ENCODE results near the gene MED23. TPM values are rescaled to one million over a fixed set of nuclear protein-coding genes. Genes with fewer than 3 reads are reported as not detected.

MED23 gene
- total and polyA plus RNA-seq, 2 donors (not counting 1 experiment from before 2014, with no cell fraction given) = 25.1 to 27.4 TPM

DNA sequence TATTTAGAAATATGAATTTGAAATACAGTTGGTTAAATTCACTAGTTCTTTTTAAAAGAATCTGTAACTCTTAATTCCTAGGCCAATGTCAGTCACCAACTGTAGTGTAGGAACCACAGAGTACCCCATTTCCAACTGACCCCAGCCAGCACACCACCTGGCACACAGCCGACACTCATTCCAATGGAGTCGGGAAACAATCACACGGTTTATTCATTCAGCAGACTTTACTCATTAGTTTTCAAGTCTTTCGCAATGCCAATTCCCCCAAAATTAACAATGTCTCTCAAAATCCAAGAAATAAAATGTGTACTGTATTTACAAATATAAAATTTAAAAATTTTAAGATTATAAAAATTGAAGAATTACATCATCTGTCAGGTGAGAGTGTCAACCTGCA, 41.5 kb downstream of the MED23 start:
- Histone ChIP-seq H2AFZ (ENCODE audit: low read length) (no peak overlapping the region), H3K27ac (ENCODE audit: insufficient read depth, low read length) (no peak overlapping the region), H3K9ac (ENCODE audit: insufficient read depth, low read length) (no peak overlapping the region), H3K27me3 (ENCODE audit: control insufficient read depth, insufficient read depth, low read length) (no peaks in the 10 kb centered on the region), H3K4me3 (replicated peaks in 1 of 4; ENCODE audit: control extremely low read depth in 1 of 4, insufficient read depth in 1 of 4, low read depth in 3 of 4, low read length in 4 of 4) (no peak overlapping the region), H3K36me3 (ENCODE audit: control insufficient read depth, insufficient read depth, low read length) (peaks cover 10% of the 10 kb centered on the region), H4K20me1 (ENCODE audit: control insufficient read depth, extremely low read depth, insufficient read depth, low read length) (no peaks in the 10 kb centered on the region), H3K79me2 (ENCODE audit: control insufficient read depth, insufficient read depth, low read length) (no peaks in the 10 kb centered on the region), H3K4me2 (ENCODE audit: extremely low read depth, insufficient read depth, low read length) (no peak overlapping the region), H3K9me3 (ENCODE audit: control insufficient read depth, insufficient read depth, low read depth, low read length) (no peaks in the 10 kb centered on the region), H3K4me1 (ENCODE audit: control insufficient read depth, extremely low read depth, insufficient read depth, low read length) (no peaks in the 10 kb centered on the region)
- no peak for DNase-seq (ENCODE audit: low read depth in 2 of 2)
- TF ChIP-seq CTCF (conservative IDR thresholded peaks at IDR 0.05 in 1 of 2, IDR thresholded peaks at IDR 0.05 in 1 of 2; ENCODE audit: low read depth in 1 of 2, low read length in 2 of 2) (no peak), EZH2 (IDR thresholded peaks at IDR 0.05; ENCODE audit: low read length, missing control alignments) (no peak)

- Histone ChIP-seq H3K36me3 (ENCODE audit: control insufficient read depth, insufficient read depth, low read length) (peaks cover 4% of the 10 kb centered on the region), H3K9ac (ENCODE audit: insufficient read depth, low read length) (no peak overlapping the region), H3K27ac (ENCODE audit: insufficient read depth, low read length) (no peak overlapping the region), H4K20me1 (ENCODE audit: control insufficient read depth, extremely low read depth, insufficient read depth, low read length) (no peaks in the 10 kb centered on the region), H3K4me3 (replicated peaks in 1 of 4; ENCODE audit: control extremely low read depth in 1 of 4, insufficient read depth in 1 of 4, low read depth in 3 of 4, low read length in 4 of 4) (no peak overlapping the region), H3K4me1 (ENCODE audit: control insufficient read depth, extremely low read depth, insufficient read depth, low read length) (no peaks in the 10 kb centered on the region), H3K9me3 (ENCODE audit: control insufficient read depth, insufficient read depth, low read depth, low read length) (no peaks in the 10 kb centered on the region), H3K27me3 (ENCODE audit: control insufficient read depth, insufficient read depth, low read length) (no peaks in the 10 kb centered on the region), H3K79me2 (ENCODE audit: control insufficient read depth, insufficient read depth, low read length) (no peaks in the 10 kb centered on the region), H2AFZ (ENCODE audit: low read length) (no peak overlapping the region), H3K4me2 (ENCODE audit: extremely low read depth, insufficient read depth, low read length) (no peak overlapping the region)
- TF ChIP-seq CTCF (conservative IDR thresholded peaks at IDR 0.05 in 1 of 2, IDR thresholded peaks at IDR 0.05 in 1 of 2; ENCODE audit: low read depth in 1 of 2, low read length in 2 of 2) (no peak), EZH2 (IDR thresholded peaks at IDR 0.05; ENCODE audit: low read length, missing control alignments) (no peak)
- DNase-seq (ENCODE audit: low read depth in 2 of 2) = no peak
Measured at GRCh38 chr6:131581523-131581922, 46.5 kb downstream of the MED23 start.

GRCh38 chr6:131575834-131576478, 52.1 kb downstream of the MED23 start:
- H3K27me3 ChIP-seq (ENCODE audit: control insufficient read depth, insufficient read depth, low read length) = no peaks in the 10 kb centered on the region
- no peak overlapping the region for H2AFZ ChIP-seq (ENCODE audit: low read length)
- no peak for DNase-seq (ENCODE audit: low read depth in 2 of 2)
- H3K9ac ChIP-seq (ENCODE audit: insufficient read depth, low read length) = no peak overlapping the region
- no peaks in the 10 kb centered on the region for H4K20me1 ChIP-seq (ENCODE audit: control insufficient read depth, extremely low read depth, insufficient read depth, low read length)
- H3K27ac ChIP-seq (ENCODE audit: insufficient read depth, low read length) = no peak overlapping the region
- no peaks in the 10 kb centered on the region for H3K9me3 ChIP-seq (ENCODE audit: control insufficient read depth, insufficient read depth, low read depth, low read length)
- TF ChIP-seq EZH2 (IDR thresholded peaks at IDR 0.05; ENCODE audit: low read length, missing control alignments) (no peak), CTCF (conservative IDR thresholded peaks at IDR 0.05 in 1 of 2, IDR thresholded peaks at IDR 0.05 in 1 of 2; ENCODE audit: low read depth in 1 of 2, low read length in 2 of 2) (no peak)
- H3K36me3 ChIP-seq (ENCODE audit: control insufficient read depth, insufficient read depth, low read length) = no peaks in the 10 kb centered on the region
- no peaks in the 10 kb centered on the region for H3K4me1 ChIP-seq (ENCODE audit: control insufficient read depth, extremely low read depth, insufficient read depth, low read length)
- no peaks in the 10 kb centered on the region for H3K79me2 ChIP-seq (ENCODE audit: control insufficient read depth, insufficient read depth, low read length)
- no peak overlapping the region for H3K4me3 ChIP-seq (replicated peaks in 1 of 4; ENCODE audit: control extremely low read depth in 1 of 4, insufficient read depth in 1 of 4, low read depth in 3 of 4, low read length in 4 of 4)
- H3K4me2 ChIP-seq (ENCODE audit: extremely low read depth, insufficient read depth, low read length) = no peak overlapping the region

All from fibroblast of lung (primary cell).